ENCODE results near the gene MMAB. TPM values are rescaled to one million over a fixed set of nuclear protein-coding genes. Genes with fewer than 3 reads are reported as not detected.

The MMAB gene
- total and polyA plus RNA-seq, 10 of the 15 experiments (the other 5 are each of a cell fraction or from before 2014, with no cell fraction given): 10.6 to 65.3 (median 45.2) TPM

- TF ChIP-seq CUX1 (IDR thresholded peaks at IDR 0.05; ENCODE audit: insufficient replicate concordance, low read depth, low read length) (no peak), RAD21 (IDR thresholded peaks at IDR 0.05; ENCODE audit: insufficient read depth, low read depth, low read length) (peak; percentile 63), RFX5 (IDR thresholded peaks at IDR 0.05; ENCODE audit: low read depth, low read length) (no peak), MYB (IDR thresholded peaks at IDR 0.05; ENCODE audit: borderline replicate concordance, low read depth, low read length) (no peak), PRDM15 (CRISPR knock-in tag; IDR thresholded peaks at IDR 0.05) (no peak), FOS (IDR thresholded peaks at IDR 0.05; ENCODE audit: borderline replicate concordance, extremely low read depth, insufficient read length) (no peak), EZH2 (IDR thresholded peaks at IDR 0.05; ENCODE audit: borderline replicate concordance, control insufficient read depth, low read depth, low read length) (no peak), ZNF207 (IDR thresholded peaks at IDR 0.05; ENCODE audit: borderline replicate concordance) (no peak), MYC (IDR thresholded peaks at IDR 0.05; ENCODE audit: insufficient read depth, insufficient read length, insufficient replicate concordance, low read length, severe bottlenecking) (no peak), NRF1 (conservative IDR thresholded peaks at IDR 0.05; ENCODE audit: low read depth, low read length) (no peak), BHLHE40 (IDR thresholded peaks at IDR 0.05; ENCODE audit: borderline replicate concordance in 1 of 2, low read depth in 2 of 2, low read length in 1 of 2) (0 out of 4 replicates have a peak, but pooled peaks of 1 of the 2 experiments have one; percentile 13), RUNX3 (IDR thresholded peaks at IDR 0.05; ENCODE audit: low read length) (no peak), FOXM1 (IDR thresholded peaks at IDR 0.05; ENCODE audit: low read depth, low read length) (no peak), ZBED1 (IDR thresholded peaks at IDR 0.05; ENCODE audit: borderline replicate concordance) (no peak), ELK1 (IDR thresholded peaks at IDR 0.05; ENCODE audit: low read depth, low read length) (no peak), TARDBP (IDR thresholded peaks at IDR 0.05; ENCODE audit: borderline replicate concordance) (no peak), ZSCAN29 (IDR thresholded peaks at IDR 0.05) (no peak), HDGF (IDR thresholded peaks at IDR 0.05) (no peak), IKZF1 (conservative IDR thresholded peaks at IDR 0.05) (peak; percentile 57; the same call in 1 of the 2 replicates), CHD2 (IDR thresholded peaks at IDR 0.05; ENCODE audit: borderline replicate concordance, low read depth, low read length) (no peak), POLR2AphosphoS2 (IDR thresholded peaks at IDR 0.05; ENCODE audit: low read depth, low read length) (no peak)
These were observed 24.6 kb upstream of the MMAB start (continued) for GRCh38 chr12:109597795-109598427.

Measured in GM12878 (cell line).